Ramos (cell line): ENCODE data around the gene TBC1D22A.

Experiments used
- in situ Hi-C: fragments of 300-500 bp; cut with MboI; formaldehyde crosslinking; loops from one replicate; pipeline ENCODE4 v1.14.3; 2022; ENCODE audit warnings: low sequenced_read_pairs; ENCODE audit not compliant: unreplicated experiment

Gene TBC1D22A

DNA sequence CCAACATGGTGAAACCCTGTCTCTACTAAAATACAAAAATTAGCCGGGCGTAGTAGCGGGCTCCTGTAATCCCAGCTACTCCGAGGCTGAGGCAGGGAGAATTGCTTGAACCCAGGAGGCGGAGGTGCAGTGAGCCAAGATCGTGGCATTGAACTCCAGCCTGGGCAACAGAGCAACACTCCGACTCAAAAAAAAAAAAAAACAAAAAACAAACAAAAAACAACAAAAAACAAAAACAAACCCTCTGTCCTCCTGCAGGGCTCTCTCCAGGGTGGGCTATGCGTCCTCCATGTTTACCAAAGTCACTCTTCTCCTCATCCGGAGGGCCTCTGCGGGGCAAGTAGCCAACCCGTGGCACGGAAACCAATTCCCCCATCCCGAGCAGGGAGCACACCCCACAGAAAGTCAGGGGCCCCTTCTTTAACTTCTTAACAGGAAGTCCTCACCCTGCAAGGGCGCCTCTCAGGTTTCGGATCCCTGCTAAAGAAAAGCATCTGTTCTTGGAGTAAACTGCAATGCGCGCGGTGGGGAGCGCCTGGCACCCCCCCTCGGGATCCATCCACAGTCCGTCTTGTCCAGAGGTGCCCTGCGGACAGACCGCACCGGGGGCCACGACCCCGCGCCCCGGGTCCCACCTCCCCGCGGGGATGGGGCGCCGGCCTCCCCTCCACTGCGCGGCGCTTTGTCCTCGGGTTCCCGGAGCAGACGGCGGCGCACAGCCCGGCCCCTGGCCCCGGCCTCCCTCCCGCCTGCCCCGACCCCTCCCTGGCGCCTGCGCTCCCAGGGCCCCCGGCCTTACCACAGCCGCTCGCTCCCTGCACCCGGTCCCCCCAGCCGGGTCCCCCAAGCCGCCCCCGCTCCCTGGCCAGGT lies 25.1 kb upstream of the TBC1D22A start:
- in situ Hi-C loops: no loop called here

DNA sequence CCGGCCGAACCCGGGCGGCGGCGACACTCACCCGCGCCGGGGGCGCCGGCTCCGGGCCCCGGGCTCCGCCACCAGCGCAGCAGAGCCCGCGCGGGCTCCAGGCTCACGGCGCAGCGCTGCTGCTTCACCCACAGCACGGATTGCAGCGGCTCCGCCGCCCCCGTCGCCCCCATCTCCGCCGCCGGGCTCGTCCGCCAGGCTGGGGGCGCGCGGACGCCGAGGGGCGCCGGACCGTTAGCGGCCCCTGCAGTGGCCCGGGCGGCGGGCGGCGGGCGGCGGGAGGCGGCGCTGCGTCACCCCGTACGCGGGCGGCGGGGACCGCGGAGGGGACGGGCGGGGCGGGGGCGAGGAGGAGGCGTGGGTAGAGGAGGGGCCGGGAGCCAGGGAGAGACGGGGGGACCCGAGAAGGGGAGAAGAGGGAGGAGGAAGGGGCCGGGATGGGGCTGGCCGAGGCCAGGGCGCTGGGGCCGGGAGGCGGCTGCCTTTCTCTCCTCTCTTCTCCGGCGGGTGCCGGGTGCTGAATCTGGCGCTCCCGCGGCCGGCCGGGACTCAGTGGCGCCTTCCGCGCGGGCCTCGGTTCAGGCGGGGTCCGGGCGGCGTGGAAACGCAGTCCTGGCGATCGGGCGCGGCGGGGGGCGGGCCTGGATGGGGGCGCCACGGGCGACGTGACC lies 24.3 kb upstream of the TBC1D22A start, which contains the start of gene CERK:
TSS of gene CERK (minus strand) at position 277 of the 671 bp plus-strand sequence. CDS start at position 173, 104 bp downstream.
- in situ Hi-C loops: no loop called here

GRCh38 chr22:46738647-46739093 lies 23.8 kb upstream of the TBC1D22A start:
- in situ Hi-C loops: no loop called here

DNA sequence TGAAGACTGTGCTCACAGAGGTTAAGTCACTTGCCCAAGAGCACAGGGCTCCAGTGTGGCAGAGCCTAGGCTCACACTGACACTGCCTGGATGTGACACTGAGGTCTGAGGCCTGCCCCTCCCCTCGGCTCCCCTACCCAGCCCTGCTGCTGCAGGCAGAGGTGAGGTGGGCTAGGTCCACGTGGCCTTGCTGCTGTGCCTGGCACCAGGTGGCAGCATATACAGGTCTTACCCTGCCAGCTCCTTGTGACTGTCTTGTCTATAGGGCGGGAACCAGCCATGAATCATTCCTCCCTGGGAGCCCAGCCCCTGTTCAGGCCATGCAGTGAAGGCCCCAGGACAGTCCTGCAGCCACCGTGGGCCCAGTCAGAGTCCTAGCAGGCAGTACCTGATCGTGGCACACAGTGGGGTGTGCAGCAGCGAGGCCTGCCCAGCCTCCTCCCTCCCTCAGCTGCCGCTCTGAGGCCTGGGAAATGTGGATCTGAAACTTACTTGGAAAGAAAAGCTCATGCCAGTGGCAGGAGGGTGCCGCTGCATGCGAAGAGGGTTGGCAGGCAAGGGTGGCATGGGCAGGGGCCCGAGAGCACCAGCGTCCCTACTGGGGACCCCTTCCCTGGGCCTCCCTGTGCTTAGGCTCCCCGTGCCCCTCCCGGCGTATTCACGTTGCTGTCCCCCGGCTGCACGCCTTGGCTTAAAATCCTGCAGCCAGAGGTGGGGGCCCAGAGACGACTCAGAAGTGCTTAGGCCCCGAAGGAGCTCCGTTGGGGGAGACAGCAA lies 23.2 kb upstream of the TBC1D22A start:
- in situ Hi-C loops: no loop called here

GRCh38 chr22:46740910-46741780 lies 21.3 kb upstream of the TBC1D22A start:
- in situ Hi-C loops: no loop called here

DNA sequence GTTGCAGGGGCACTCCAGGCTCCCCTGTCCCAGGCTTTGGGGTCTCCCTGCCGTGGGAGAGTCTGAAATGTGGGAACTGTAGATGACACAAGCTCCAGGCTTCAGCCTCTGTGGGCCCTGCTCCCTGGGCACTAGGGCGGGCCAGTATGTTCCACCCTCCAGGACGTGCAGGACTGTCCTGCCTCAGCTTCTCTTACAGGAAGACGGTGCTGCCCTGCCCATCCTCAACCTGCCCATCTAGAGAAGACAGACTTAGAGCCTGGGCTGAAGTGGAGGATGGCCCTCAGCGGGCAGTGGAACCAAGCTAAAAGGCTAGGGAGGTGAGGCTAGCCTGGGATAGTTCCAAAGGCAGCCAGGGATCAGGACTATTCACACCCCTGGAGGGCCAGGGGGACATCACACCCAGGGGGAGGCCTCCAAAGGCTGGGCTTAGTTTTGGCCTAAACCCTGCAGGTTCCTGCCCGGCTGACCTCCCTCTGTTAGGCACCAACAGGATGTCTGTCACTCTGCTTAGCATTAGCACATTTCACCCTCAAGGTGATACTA lies 20.4 kb upstream of the TBC1D22A start:
- in situ Hi-C loops: no loop called here

GRCh38 chr22:46742576-46743221 lies 19.8 kb upstream of the TBC1D22A start:
- in situ Hi-C loops: no loop called here

- in situ Hi-C loops: no loop called here
Observed at GRCh38 chr22:46744581-46744980, 17.9 kb upstream of the TBC1D22A start.

DNA sequence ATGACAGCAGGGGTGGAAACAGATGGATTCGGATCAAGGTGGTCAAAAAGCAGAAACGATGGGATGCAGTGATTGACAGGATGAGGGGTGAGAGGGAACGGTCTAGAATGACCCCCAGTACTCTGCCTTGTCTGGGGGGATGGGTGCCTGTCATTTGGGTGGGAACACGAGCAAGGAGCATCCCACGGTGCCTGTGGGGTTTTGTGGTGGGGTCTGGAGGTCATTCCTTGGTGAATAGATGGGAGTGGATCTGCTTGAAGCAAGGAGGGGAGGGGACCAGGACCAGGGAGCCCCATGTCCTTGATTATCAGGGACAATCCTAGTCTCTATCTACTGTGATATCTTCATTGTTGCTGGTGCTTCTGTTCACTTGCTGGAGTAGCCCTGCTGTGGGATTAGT lies 16.3 kb upstream of the TBC1D22A start:
- in situ Hi-C loops: no loop called here

- in situ Hi-C loops: no loop called here
Observed at GRCh38 chr22:46746620-46747019, 15.8 kb upstream of the TBC1D22A start.

- in situ Hi-C loops: no loop called here
Observed at GRCh38 chr22:46747646-46748045, 14.8 kb upstream of the TBC1D22A start.

DNA sequence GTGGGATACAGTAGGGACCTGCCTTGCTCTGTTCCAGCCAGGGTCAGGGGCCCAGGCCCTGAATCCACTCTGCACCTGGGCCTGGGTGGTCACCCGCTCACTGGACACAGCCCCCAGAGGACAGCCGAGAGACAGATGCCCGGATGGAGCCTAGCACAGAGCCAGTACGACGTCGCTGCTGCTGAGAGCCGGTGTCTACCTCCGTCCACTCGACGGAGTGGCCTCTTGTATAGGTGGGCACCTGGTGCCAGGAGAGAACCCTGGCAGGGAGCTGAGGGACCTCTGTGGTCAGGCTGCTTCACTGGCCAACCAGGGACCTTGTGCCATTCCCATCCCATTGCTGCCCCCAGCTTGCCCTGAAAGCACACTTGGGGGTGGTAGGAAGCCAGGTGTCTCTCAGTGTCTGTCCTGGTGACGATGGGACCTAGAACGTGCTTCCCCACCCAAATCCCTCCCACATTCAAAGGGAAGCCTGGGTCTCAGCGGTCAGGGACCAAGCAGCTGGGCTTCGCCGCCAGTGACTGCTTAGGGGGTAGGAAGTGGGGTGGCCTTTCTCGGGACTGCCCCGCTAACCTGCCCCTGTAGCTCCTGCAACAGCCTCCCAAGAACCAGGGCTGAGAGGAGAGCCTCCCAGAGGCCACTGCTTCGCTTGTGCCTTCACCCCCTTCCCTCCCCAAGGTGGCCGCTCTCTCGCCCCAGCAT lies 14.1 kb upstream of the TBC1D22A start:
- in situ Hi-C loops: no loop called here

DNA sequence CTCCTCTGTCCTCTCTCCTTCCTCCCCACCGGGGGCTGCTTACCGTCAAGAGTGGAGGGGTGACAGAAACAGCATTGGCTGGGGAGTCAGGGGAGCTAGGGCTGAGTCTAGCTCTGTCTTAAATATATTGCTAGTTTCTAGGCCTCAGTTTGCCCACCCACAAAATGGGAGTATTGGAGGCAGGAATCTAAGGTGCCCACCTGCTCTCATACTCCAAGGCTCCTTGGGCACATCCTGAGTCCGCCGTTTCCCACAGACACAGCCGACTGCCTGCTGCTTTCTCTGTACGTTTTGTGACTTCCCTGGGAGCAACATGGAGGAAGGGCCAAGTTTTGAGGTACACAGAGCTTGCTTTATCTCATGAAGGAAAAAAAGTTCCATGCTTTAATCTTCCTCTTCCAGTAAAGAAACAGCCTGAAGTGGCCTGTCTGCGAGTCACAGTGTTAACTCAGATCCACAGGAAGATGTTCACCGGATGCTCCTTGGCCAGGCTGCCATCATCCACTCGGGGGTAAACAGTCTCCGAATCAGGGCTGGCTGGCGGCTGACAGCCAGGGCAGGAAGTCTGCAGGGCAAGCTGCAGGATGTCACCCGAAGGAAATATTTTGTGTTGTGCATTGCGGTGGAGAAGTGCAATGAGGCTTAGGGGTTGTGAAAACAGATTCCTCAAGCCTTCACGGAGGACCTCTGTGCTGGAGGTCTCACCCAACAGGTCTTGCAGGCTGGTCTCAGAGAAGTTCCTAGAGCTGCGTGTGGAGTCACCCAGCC lies 13.4 kb upstream of the TBC1D22A start:
- in situ Hi-C loops: no loop called here

DNA sequence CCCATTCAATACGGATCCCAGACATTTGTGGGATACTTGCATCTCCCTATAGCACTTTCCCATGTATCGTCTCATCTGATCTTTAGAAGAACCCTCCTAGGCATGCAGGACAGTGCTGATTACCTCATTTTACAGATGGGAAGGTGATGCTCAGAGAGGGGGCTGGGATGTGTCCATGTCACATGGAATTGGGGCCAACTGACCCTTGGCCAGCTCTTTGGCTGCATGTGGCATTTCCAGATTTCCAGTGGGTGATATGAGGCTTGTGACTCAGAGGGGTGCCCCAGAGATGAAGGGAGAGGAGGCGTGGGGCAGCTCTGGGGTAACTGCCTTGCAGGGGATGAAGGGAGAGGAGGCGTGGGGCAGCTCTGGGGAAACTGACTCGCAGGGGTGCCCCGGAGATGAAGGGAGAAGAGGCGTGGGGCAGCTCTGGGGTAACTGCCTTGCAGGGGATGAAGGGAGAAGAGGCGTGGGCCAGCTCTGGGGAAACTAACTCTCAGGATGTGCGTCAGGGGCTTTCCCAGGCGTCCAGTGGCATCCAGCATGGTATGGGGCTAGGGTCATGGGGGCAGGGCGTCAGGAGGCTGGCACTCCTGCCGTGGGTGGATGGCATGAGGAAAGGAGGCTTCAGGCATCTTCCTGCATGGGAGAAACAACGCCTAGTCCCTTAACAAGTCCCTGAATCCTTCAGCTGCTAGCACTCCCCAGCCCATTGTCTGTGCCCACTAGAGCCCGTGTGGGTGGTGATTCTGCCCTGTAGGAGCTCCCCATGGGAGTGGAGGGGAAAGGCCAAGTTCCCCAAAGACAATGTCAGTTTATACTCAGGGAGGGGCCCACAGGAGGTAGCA lies 12.5 kb upstream of the TBC1D22A start:
- in situ Hi-C loops: loop anchor here (25.0 kb wide), 2 partner anchors 963 to 1337 kb away; no protein-coding TSS in a partner anchor

DNA sequence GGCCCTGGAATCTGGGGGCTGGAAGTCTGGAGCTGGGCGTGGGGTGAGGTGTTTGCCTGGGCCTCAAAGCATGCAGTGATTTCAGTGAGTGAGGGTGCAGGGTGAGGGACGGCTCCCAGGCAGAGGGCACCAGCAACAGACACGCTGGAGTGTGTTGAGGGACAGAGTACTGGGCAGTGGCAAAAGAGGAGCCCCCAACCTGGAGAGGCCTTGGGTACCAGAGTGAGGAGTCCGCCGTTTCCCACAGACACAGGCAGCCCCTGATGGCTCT lies 12.0 kb upstream of the TBC1D22A start:
- in situ Hi-C loops: loop anchor here (25.0 kb wide), 2 partner anchors 963 to 1337 kb away; no protein-coding TSS in a partner anchor

GRCh38 chr22:46750863-46751443 lies 11.5 kb upstream of the TBC1D22A start:
- in situ Hi-C loops: loop anchor here (25.0 kb wide), 2 partner anchors 964 to 1336 kb away; no protein-coding TSS in a partner anchor
